Neuronal stem cell (in vitro differentiated cells): ENCODE measurements around the gene ZFX.

Source experiments
- DNase-seq: peaks from one replicate; pipeline ENCODE4 v3.0.0-alpha.2; 2013; ENCODE audit warnings: low spot score
- H2AFZ ChIP-seq: one replicate; pipeline ENCODE4 v1.6.1; 2013; ENCODE audit warnings: mild to moderate bottlenecking, low read length, inconsistent platforms
- H2AK5ac ChIP-seq: 2 replicates; pipeline ENCODE4 v1.6.1; 2013; ENCODE audit warnings: low read depth, mild to moderate bottlenecking, inconsistent platforms, low read length, moderate library complexity, mixed read lengths
- H2BK120ac ChIP-seq: 2 replicates; pipeline ENCODE4 v1.6.1; 2013; ENCODE audit warnings: low read depth, mild to moderate bottlenecking, inconsistent platforms, low read length, moderate library complexity, mixed read lengths
- H2BK12ac ChIP-seq: one replicate; pipeline ENCODE4 v1.6.1; 2013; ENCODE audit warnings: low read length, inconsistent platforms
- H2BK15ac ChIP-seq: 2 replicates; pipeline ENCODE4 v1.6.1; 2013; ENCODE audit warnings: mild to moderate bottlenecking, low read length, inconsistent platforms, mixed read lengths
- H2BK5ac ChIP-seq: one replicate; pipeline ENCODE4 v1.6.1; 2013; ENCODE audit warnings: inconsistent platforms, mild to moderate bottlenecking, low read length, moderate library complexity
- H3K14ac ChIP-seq: one replicate; pipeline ENCODE4 v1.6.1; 2013; ENCODE audit warnings: low read length, inconsistent platforms
- H3K18ac ChIP-seq: 2 replicates; pipeline ENCODE4 v1.6.1; 2013; ENCODE audit warnings: low read length, inconsistent platforms
- H3K23ac ChIP-seq: 2 replicates; pipeline ENCODE4 v1.6.1; 2013; ENCODE audit warnings: low read depth, mild to moderate bottlenecking, mixed read lengths, low read length, inconsistent platforms; ENCODE audit not compliant: poor library complexity
- H3K27ac ChIP-seq: replicated peaks from 3 replicates; pipeline ENCODE4 v1.5.1; 2013; ENCODE audit warnings: low read length, inconsistent platforms
- H3K27me3 ChIP-seq, 3 experiments: 2 replicates each; pipeline ENCODE4 v1.6.1; 2013; ENCODE audit warnings: low read length in 3 of 3, mild to moderate bottlenecking in 2 of 3, inconsistent platforms in 1 of 3, low read depth in 1 of 3, mixed read lengths in 1 of 3, moderate library complexity in 1 of 3; ENCODE audit not compliant: control insufficient read depth in 3 of 3, insufficient read depth in 3 of 3
- H3K36me3 ChIP-seq, 2 donors: replicated peaks in 1 of 2; 2 replicates each; pipeline ENCODE4 v1.6.1; 2013; ENCODE audit warnings: low read length in 2 of 2; ENCODE audit not compliant: control insufficient read depth in 2 of 2, insufficient read depth in 2 of 2
- H3K4ac ChIP-seq: 2 replicates; pipeline ENCODE4 v1.6.1; 2013; ENCODE audit warnings: inconsistent platforms, mild to moderate bottlenecking, low read length, moderate library complexity
- H3K4me1 ChIP-seq, 2 donors: 1 replicate in 1 of 2; 2 replicates in 1 of 2; pipeline ENCODE4 v1.6.1; 2013; ENCODE audit warnings: low read length in 2 of 2, low read depth in 1 of 2; ENCODE audit not compliant: control insufficient read depth in 2 of 2, insufficient read depth in 1 of 2
- H3K4me2 ChIP-seq: one replicate; pipeline ENCODE4 v1.6.1; 2013; ENCODE audit warnings: mild to moderate bottlenecking, low read length, inconsistent platforms; ENCODE audit not compliant: insufficient read depth, poor library complexity, severe bottlenecking
- H3K4me3 ChIP-seq, 2 donors: 2 replicates each; pipeline ENCODE4 v1.5.1; 2013; ENCODE audit warnings: low read length in 2 of 2, mild to moderate bottlenecking in 2 of 2, inconsistent platforms in 1 of 2, moderate library complexity in 1 of 2
- H3K79me1 ChIP-seq: one replicate; pipeline ENCODE4 v1.6.1; 2013; ENCODE audit warnings: low read depth, mild to moderate bottlenecking, inconsistent platforms, low read length, moderate library complexity
- H3K9ac ChIP-seq: one replicate; pipeline ENCODE4 v1.6.1; 2013; ENCODE audit warnings: mild to moderate bottlenecking, low read depth, low read length, inconsistent platforms; ENCODE audit not compliant: poor library complexity
- H3K9me3 ChIP-seq, 2 donors: replicated peaks in 1 of 2; 2 replicates each; pipeline versions ENCODE3 to v1.6.1; 2013; ENCODE audit warnings: low read length in 2 of 2, mild to moderate bottlenecking in 2 of 2, inconsistent platforms in 1 of 2, low read depth in 1 of 2, mixed read lengths in 1 of 2, moderate library complexity in 1 of 2; ENCODE audit not compliant: control insufficient read depth in 2 of 2, insufficient read depth in 1 of 2
- H4K8ac ChIP-seq: one replicate; pipeline ENCODE4 v1.6.1; 2013; ENCODE audit warnings: low read depth, mild to moderate bottlenecking, inconsistent platforms, low read length, moderate library complexity
- H4K91ac ChIP-seq: one replicate; pipeline ENCODE4 v1.6.1; 2013; ENCODE audit warnings: low read length, low read depth, mild to moderate bottlenecking, inconsistent platforms; ENCODE audit not compliant: poor library complexity
- WGBS, 2 donors: extraction: QIAGEN DNeasy Blood & Tissue Kit; methylation state at CpG; one replicate each; pipeline ENCODE4 v1.1.7; 2013; ENCODE audit warnings: missing lambda C conversion rate in 2 of 2, mixed read lengths in 1 of 2; ENCODE audit not compliant: insufficient read length in 2 of 2, insufficient replicate concordance in 1 of 2; ENCODE audit errors: extremely low coverage in 2 of 2; 5-methylcytosine and 5-hydroxymethylcytosine counted together

ZFX gene

DNA sequence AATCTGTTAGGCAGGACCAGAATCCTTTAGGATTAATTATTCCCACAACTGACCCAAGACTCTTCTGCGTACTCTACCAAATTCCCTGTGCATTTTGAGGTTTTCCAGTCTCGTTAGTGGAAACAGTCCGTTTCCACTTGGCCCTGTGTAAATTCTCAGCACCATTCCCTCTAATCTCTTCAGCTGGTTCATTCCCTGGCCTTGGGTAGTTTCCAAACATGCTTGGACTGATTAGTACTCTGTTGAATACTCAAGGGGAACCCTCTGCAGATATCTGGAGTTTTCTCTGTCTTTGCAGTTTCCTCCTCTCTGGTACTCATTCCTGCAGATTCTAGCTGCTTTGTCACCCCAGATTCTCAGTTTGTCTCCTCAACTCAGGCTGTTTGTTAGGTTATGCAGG is 80.4 kb downstream of the ZFX start:
- no peak overlapping the region for H2BK5ac ChIP-seq
- H2AK5ac ChIP-seq: no peak overlapping the region
- no peaks in the 10 kb centered on the region for H3K79me1 ChIP-seq
- no peak for DNase-seq
- H3K4me3 ChIP-seq: no peak overlapping the region
- no peak overlapping the region for H3K14ac ChIP-seq
- H3K4me2 ChIP-seq: no peak overlapping the region
- H3K27ac ChIP-seq: no peak overlapping the region
- H3K9me3 ChIP-seq: peaks cover 0 to 9% of the 10 kb centered on the region in 2 donors
- no peak overlapping the region for H4K91ac ChIP-seq
- H3K4me1 ChIP-seq: no peaks in the 10 kb centered on the region
- H2AFZ ChIP-seq: peak overlapping the region; percentile 49
- no peaks in the 10 kb centered on the region for H3K36me3 ChIP-seq
- no peak overlapping the region for H3K18ac ChIP-seq
- no CpG with 5 or more reads among the region's 3 CpGs for WGBS, 2 donors
- H3K27me3 ChIP-seq: no peaks in the 10 kb centered on the region
- no peak overlapping the region for H3K9ac ChIP-seq
- no peak overlapping the region for H4K8ac ChIP-seq
- H2BK120ac ChIP-seq: no peak overlapping the region
- no peak overlapping the region for H2BK12ac ChIP-seq
- no peak overlapping the region for H3K4ac ChIP-seq
- H3K23ac ChIP-seq: no peak overlapping the region
- H2BK15ac ChIP-seq: no peak overlapping the region

DNA sequence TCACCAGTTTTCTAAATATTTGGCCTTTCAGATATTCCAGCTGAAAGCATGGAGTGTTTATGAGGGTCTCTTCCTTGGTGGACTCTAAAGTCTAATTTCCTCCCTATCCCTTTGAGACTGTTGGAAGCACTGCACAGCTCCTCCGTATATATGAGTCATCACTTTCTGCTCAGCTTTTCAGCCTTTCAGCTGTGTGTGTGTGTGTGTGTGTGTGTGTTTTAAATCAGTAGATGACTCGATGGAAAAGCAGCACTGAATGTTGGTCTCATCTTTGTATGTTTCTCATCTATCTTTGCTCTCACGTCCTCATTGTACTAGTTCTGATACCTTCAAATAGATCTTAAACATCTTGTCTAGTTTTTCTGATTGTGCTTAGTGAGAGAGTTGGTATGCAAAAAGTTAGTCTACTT is 81.6 kb downstream of the ZFX start:
- Histone ChIP-seq H3K9me3 (no peaks in the 10 kb centered on the region), H4K8ac (no peak overlapping the region), H2BK5ac (no peak overlapping the region), H2BK15ac (no peak overlapping the region), H3K27ac (no peak overlapping the region), H3K36me3 (no peaks in the 10 kb centered on the region), H2AFZ (peak overlapping the region; percentile 75), H3K79me1 (no peaks in the 10 kb centered on the region), H3K4ac (no peak overlapping the region), H3K4me2 (no peak overlapping the region), H2BK12ac (no peak overlapping the region), H3K4me1 (no peaks in the 10 kb centered on the region), H4K91ac (no peak overlapping the region), H3K14ac (no peak overlapping the region), H3K18ac (no peak overlapping the region), H3K23ac (no peak overlapping the region), H3K4me3 (no peak overlapping the region), H2AK5ac (no peak overlapping the region), H3K9ac (no peak overlapping the region), H3K27me3 (no peaks in the 10 kb centered on the region), H2BK120ac (no peak overlapping the region)
- WGBS, 2 donors: no CpG with 5 or more reads among the region's 3 CpGs
- DNase-seq: no peak

DNA sequence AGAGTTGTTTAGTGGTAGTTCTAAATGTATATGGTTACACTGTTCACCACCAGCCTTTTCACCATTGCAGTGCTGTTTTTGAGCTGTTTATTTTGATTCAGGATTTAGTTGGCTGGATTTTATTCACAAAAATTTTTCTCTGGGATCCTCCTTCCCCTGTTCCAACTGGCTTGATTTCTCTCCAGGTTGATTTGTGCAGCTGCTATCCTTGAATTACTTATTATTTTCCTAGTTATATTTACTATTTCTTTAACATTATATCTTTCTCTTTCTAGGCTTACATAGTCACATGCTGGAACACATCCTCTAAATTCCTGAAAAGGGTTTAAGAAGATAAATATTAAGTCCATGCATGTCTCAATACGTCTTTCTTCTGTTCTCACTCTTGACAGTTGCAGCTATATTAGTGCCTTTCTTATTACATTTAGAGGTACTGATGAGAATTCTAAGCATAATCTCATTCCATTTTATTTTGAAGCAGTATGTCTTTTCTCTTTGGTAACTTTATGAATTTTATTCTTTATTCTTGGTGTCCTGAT is 82.2 kb downstream of the ZFX start:
- Histone ChIP-seq H2AK5ac (no peak overlapping the region), H3K4me3 (no peak overlapping the region), H3K36me3 (no peaks in the 10 kb centered on the region), H3K4ac (no peak overlapping the region), H2BK15ac (no peak overlapping the region), H3K9ac (no peak overlapping the region), H3K4me1 (no peaks in the 10 kb centered on the region), H3K14ac (no peak overlapping the region), H2BK5ac (no peak overlapping the region), H2AFZ (peak overlapping the region; percentile 75), H3K27me3 (no peaks in the 10 kb centered on the region), H3K23ac (no peak overlapping the region), H3K9me3 (no peaks in the 10 kb centered on the region), H2BK120ac (no peak overlapping the region), H3K4me2 (no peak overlapping the region), H3K18ac (no peak overlapping the region), H4K8ac (no peak overlapping the region), H2BK12ac (no peak overlapping the region), H3K27ac (no peak overlapping the region), H3K79me1 (no peaks in the 10 kb centered on the region), H4K91ac (no peak overlapping the region)
- WGBS, 2 donors: no CpG with 5 or more reads among the region's 1 CpG
- DNase-seq: no peak

DNA sequence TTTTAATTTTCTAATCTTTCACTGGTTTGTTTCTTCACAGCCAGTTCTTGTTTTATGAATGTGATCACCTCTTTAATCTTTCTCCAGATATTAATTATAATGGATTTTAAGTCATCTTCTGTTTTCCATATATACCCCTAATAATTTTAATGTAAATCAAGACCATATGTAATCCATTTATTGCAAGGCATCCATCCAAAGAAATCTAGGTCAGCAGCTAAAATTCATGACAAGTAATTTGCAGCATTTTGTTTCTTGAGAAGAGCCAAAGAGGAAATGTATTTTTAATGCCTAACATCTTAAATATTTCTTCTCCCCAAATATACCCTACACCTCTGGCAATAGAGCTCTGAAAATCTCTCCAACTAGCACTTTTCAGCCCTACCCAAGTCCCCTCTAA is 83.3 kb downstream of the ZFX start:
- Histone ChIP-seq H2BK5ac (no peak overlapping the region), H3K9me3 (no peaks in the 10 kb centered on the region)

More for the DNA sequence above, 83.3 kb downstream of the ZFX start:
- no peak overlapping the region for H2BK120ac ChIP-seq
- no peak overlapping the region for H3K23ac ChIP-seq
- DNase-seq: no peak
- no peak overlapping the region for H4K8ac ChIP-seq
- H3K14ac ChIP-seq: no peak overlapping the region
- no peaks in the 10 kb centered on the region for H3K79me1 ChIP-seq
- H3K4me1 ChIP-seq: no peaks in the 10 kb centered on the region
- no peak overlapping the region for H2AFZ ChIP-seq
- no peak overlapping the region for H2AK5ac ChIP-seq
- no peak overlapping the region for H3K4me3 ChIP-seq
- no peak overlapping the region for H3K18ac ChIP-seq
- H3K4ac ChIP-seq: no peak overlapping the region
- H4K91ac ChIP-seq: no peak overlapping the region
- H3K27me3 ChIP-seq: no peaks in the 10 kb centered on the region
- no peak overlapping the region for H3K27ac ChIP-seq
- no peak overlapping the region for H2BK15ac ChIP-seq
- H3K4me2 ChIP-seq: no peak overlapping the region
- no peak overlapping the region for H3K9ac ChIP-seq
- H2BK12ac ChIP-seq: no peak overlapping the region
- no peaks in the 10 kb centered on the region for H3K36me3 ChIP-seq
